Astrocyte (in vitro differentiated cells and primary cell): ENCODE measurements around the gene GLB1L3.

Experiments used
- CTCF ChIP-seq: IDR thresholded peaks from 2 replicates; pipeline ENCODE4 v1.5.1; 2011; ENCODE audit warnings: low read depth, mild to moderate bottlenecking, inconsistent platforms, low read length, moderate library complexity; ENCODE audit not compliant: insufficient read depth
- EZH2 ChIP-seq: IDR thresholded peaks from 2 replicates; pipeline ENCODE4 v1.6.1; 2012; ENCODE audit warnings: mild to moderate bottlenecking, low read length, inconsistent platforms; ENCODE audit not compliant: insufficient read depth

- no peak for TF ChIP-seq CTCF
- TF ChIP-seq EZH2, result no peak
Measured at GRCh38 chr11:134341805-134342571, 65.8 kb downstream of the GLB1L3 start.
